KBM-7 (cell line): ENCODE measurements around the gene ZFP36L2.

Source experiments
- DNase-seq: peaks from one replicate; pipeline ENCODE4 v3.0.0-alpha.2; 2015
- in situ Hi-C: fragments of 300-500 bp; cut with MboI; formaldehyde crosslinking; loops from 2 replicates; pipeline ENCODE4 v1.14.3; 2020; ENCODE audit warnings: low sequenced_read_pairs, low pct_unique_long_range_greater_than_20kb, mixed read lengths

The ZFP36L2 gene

GRCh38 chr2:43225788-43226557, 433 bp downstream of the ZFP36L2 start:
- peak; percentile 78 for DNase-seq
- in situ Hi-C loops: no loop called here

- peak; percentile 74 for DNase-seq
Measured at GRCh38 chr2:43225093-43225787, 1.2 kb downstream of the ZFP36L2 start.

GRCh38 chr2:43224571-43225092, 1.8 kb downstream of the ZFP36L2 start:
- in situ Hi-C loops: no loop called here
- no peak for DNase-seq

More at GRCh38 chr2:43225093-43225787, 1.2 kb downstream of the ZFP36L2 start:
- in situ Hi-C loops: no loop called here

GRCh38 chr2:43224131-43224570, 2.3 kb downstream of the ZFP36L2 start:
- in situ Hi-C loops: no loop called here
- DNase-seq: peak; percentile 81

GRCh38 chr2:43223521-43224001, 2.8 kb downstream of the ZFP36L2 start:
- peak; percentile 62 for DNase-seq

GRCh38 chr2:43222475-43223309, 3.7 kb downstream of the ZFP36L2 start:
- peak; percentile 63 for DNase-seq
- in situ Hi-C loops: no loop called here

More at GRCh38 chr2:43223521-43224001, 2.8 kb downstream of the ZFP36L2 start:
- in situ Hi-C loops: no loop called here

- peak; percentile 93 for DNase-seq
- in situ Hi-C loops: no loop called here
Measured at GRCh38 chr2:43221763-43222474, 4.5 kb downstream of the ZFP36L2 start.

GRCh38 chr2:43221124-43221762, 5.2 kb downstream of the ZFP36L2 start:
- in situ Hi-C loops: no loop called here
- DNase-seq: peak; percentile 87

- in situ Hi-C loops: no loop called here
- no peak for DNase-seq
Measured at GRCh38 chr2:43220760-43221123, 5.7 kb downstream of the ZFP36L2 start.

GRCh38 chr2:43220229-43220751, 6.1 kb downstream of the ZFP36L2 start:
- in situ Hi-C loops: no loop called here
- DNase-seq: no peak

GRCh38 chr2:43219383-43220228, 6.8 kb downstream of the ZFP36L2 start:
- peak; percentile 94 for DNase-seq
- in situ Hi-C loops: no loop called here

GRCh38 chr2:43218702-43219382, 7.6 kb downstream of the ZFP36L2 start:
- in situ Hi-C loops: no loop called here
- peak; percentile 79 for DNase-seq

- in situ Hi-C loops: no loop called here
Measured at GRCh38 chr2:43218155-43218701, 8.2 kb downstream of the ZFP36L2 start.

GRCh38 chr2:43217228-43218154, 8.9 kb downstream of the ZFP36L2 start:
- in situ Hi-C loops: no loop called here

More at GRCh38 chr2:43218155-43218701, 8.2 kb downstream of the ZFP36L2 start:
- DNase-seq: peak; percentile 66

GRCh38 chr2:43216629-43217028, 9.8 kb downstream of the ZFP36L2 start:
- no peak for DNase-seq
- in situ Hi-C loops: no loop called here

More at GRCh38 chr2:43217228-43218154, 8.9 kb downstream of the ZFP36L2 start:
- peak; percentile 68 for DNase-seq
